ENCODE data around the gene MYBPC2. TPM values are rescaled to one million over a fixed set of nuclear protein-coding genes. Genes with fewer than 3 reads are reported as not detected.

Gene MYBPC2
- total and polyA plus RNA-seq, 9 of the 15 experiments (the other 6 are each of a cell fraction or from before 2014, with no cell fraction given), result 0.01 to 0.14 (median 0.04) TPM; not detected in 6

DNA sequence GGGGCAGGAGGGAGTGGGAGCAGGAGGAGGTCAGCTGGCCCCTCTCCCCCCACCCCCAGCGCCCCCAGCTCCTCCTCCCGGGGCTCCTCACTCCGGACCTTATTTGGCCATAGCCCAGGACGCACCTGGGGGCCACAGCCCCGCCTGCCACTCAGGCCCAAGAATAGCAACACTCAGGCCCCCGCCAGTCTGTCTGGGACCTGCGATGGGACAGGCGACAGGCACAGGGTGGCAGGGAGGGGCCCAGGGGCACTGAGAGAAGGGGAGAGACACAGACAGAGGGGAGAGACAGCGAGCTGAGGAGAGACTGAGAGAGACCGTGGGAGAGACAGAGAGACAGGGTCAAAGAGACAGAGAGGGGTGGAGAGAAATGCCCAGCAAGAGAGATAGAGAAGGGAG is 68.1 kb downstream of the MYBPC2 start:
- Histone ChIP-seq H3K9ac (ENCODE audit: insufficient read depth in 1 of 2, low read depth in 2 of 2, low read length in 2 of 2) (peak overlapping the region in 1 of 2 experiments; percentile 66; a peak in 2 of 4 replicates), H3K4me1 (replicated peaks in 1 of 2; ENCODE audit: control insufficient read depth in 2 of 2, insufficient read depth in 2 of 2, low read length in 2 of 2) (peaks cover 0 to 31% of the 10 kb centered on the region in 2 experiments; a peak in 4 of 5 replicates), H3K27me3 (ENCODE audit: control insufficient read depth in 2 of 2, insufficient read depth in 2 of 2, low read length in 2 of 2) (no peaks in the 10 kb centered on the region), H4K20me1 (replicated peaks; ENCODE audit: control insufficient read depth, insufficient read depth, low read length) (no peaks in the 10 kb centered on the region), H3K9me1 (ENCODE audit: control insufficient read depth, insufficient read depth, low read length) (no peaks in the 10 kb centered on the region), H3K27ac (ENCODE audit: extremely low read depth, low read depth, low read length) (no peak overlapping the region), H3K79me2 (ENCODE audit: control insufficient read depth, insufficient read depth, low read length) (no peaks in the 10 kb centered on the region), H3K36me3 (ENCODE audit: control insufficient read depth, insufficient read depth, low read length) (no peaks in the 10 kb centered on the region), H2AFZ (ENCODE audit: low read depth, low read length) (no peak overlapping the region), H3K4me2 (ENCODE audit: insufficient read depth, low read length) (no peak overlapping the region), H3K9me3 (replicated peaks; ENCODE audit: control insufficient read depth, insufficient read depth, low read depth, low read length) (no peaks in the 10 kb centered on the region), H3K4me3 (no peak overlapping the region)
- DNase-seq (ENCODE audit: extremely low read depth in 1 of 4, low spot score in 3 of 4) (no peak), ATAC-seq (peak; percentile 16), FAIRE-seq (no peak)
- in situ Hi-C loops (cut with MboI) (no loop called here), intact Hi-C loops (cut with micrococcal nuclease) (no loop called here)
- no TSS peak for BruUV-seq (replicated peaks)
- ChIA-PET POLR2A (no interaction called here), CTCF (ENCODE audit: low intra/inter-chr PET ratio) (interaction anchor here (0.6 kb wide), 1 partner anchor 421 kb away, joined by 3 read pairs; no protein-coding TSS in a partner anchor)
- TF ChIP-seq, protein P1, sequence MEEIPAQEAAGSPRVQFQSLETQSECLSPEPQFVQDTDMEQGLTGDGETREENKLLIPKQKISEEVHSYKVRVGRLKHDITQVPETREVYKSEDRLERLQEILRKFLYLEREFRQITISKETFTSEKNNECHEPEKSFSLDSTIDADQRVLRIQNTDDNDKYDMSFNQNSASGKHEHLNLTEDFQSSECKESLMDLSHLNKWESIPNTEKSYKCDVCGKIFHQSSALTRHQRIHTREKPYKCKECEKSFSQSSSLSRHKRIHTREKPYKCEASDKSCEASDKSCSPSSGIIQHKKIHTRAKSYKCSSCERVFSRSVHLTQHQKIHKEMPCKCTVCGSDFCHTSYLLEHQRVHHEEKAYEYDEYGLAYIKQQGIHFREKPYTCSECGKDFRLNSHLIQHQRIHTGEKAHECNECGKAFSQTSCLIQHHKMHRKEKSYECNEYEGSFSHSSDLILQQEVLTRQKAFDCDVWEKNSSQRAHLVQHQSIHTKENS (CRISPR knock-in tag; IDR thresholded peaks at IDR 0.05), result no peak
- TF ChIP-seq ZNF561 (CRISPR knock-in tag; conservative IDR thresholded peaks at IDR 0.05) (no peak), ZNF140 (CRISPR knock-in tag; IDR thresholded peaks at IDR 0.05) (no peak), ZNF830 (CRISPR knock-in tag; IDR thresholded peaks at IDR 0.05) (no peak), TRIM24 (IDR thresholded peaks at IDR 0.05) (no peak), FOXJ2 (tag; IDR thresholded peaks at IDR 0.05) (no peak), GTF2F1 (IDR thresholded peaks at IDR 0.05; ENCODE audit: low read depth, low read length) (no peak), NCOA4 (IDR thresholded peaks at IDR 0.05; ENCODE audit: partially characterized antibody) (no peak), MAFF (IDR thresholded peaks at IDR 0.05; ENCODE audit: low read length) (no peak), RBBP5 (IDR thresholded peaks at IDR 0.05; ENCODE audit: borderline replicate concordance, insufficient read depth, low read length, poor library complexity, severe bottlenecking) (no peak), KAT7 (CRISPR knock-in tag; IDR thresholded peaks at IDR 0.05; ENCODE audit: borderline replicate concordance) (no peak), U2AF2 (optimal IDR thresholded peaks at IDR 0.05; ENCODE audit: low read depth, low read length) (no peak), PTTG1 (tag; IDR thresholded peaks at IDR 0.05; ENCODE audit: low read depth) (no peak), FOXJ3 (CRISPR knock-in tag; IDR thresholded peaks at IDR 0.05) (no peak), SPI1 (IDR thresholded peaks at IDR 0.05; ENCODE audit: borderline replicate concordance, low read depth, low read length) (no peak), NBN (IDR thresholded peaks at IDR 0.05; ENCODE audit: low read depth) (no peak)
- TF ChIP-seq, protein P2, sequence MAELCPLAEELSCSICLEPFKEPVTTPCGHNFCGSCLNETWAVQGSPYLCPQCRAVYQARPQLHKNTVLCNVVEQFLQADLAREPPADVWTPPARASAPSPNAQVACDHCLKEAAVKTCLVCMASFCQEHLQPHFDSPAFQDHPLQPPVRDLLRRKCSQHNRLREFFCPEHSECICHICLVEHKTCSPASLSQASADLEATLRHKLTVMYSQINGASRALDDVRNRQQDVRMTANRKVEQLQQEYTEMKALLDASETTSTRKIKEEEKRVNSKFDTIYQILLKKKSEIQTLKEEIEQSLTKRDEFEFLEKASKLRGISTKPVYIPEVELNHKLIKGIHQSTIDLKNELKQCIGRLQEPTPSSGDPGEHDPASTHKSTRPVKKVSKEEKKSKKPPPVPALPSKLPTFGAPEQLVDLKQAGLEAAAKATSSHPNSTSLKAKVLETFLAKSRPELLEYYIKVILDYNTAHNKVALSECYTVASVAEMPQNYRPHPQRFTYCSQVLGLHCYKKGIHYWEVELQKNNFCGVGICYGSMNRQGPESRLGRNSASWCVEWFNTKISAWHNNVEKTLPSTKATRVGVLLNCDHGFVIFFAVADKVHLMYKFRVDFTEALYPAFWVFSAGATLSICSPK (IDR thresholded peaks at IDR 0.05; ENCODE audit: borderline replicate concordance), result no peak
- TF ChIP-seq, protein P3, sequence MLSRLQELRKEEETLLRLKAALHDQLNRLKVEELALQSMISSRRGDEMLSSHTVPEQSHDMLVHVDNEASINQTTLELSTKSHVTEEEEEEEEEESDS (CRISPR knock-in tag; IDR thresholded peaks at IDR 0.05), result no peak
- TF ChIP-seq, protein P4, sequence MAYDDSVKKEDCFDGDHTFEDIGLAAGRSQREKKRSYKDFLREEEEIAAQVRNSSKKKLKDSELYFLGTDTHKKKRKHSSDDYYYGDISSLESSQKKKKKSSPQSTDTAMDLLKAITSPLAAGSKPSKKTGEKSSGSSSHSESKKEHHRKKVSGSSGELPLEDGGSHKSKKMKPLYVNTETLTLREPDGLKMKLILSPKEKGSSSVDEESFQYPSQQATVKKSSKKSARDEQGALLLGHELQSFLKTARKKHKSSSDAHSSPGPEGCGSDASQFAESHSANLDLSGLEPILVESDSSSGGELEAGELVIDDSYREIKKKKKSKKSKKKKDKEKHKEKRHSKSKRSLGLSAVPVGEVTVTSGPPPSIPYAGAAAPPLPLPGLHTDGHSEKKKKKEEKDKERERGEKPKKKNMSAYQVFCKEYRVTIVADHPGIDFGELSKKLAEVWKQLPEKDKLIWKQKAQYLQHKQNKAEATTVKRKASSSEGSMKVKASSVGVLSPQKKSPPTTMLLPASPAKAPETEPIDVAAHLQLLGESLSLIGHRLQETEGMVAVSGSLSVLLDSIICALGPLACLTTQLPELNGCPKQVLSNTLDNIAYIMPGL (CRISPR knock-in tag; IDR thresholded peaks at IDR 0.05), result no peak
- WGBS (ENCODE audit: insufficient coverage, low coverage, missing lambda C conversion rate), result 32% methylated on average over 6 of the region's 10 CpGs

Data from K562 (cell line).